Activated gamma-delta T cell (primary cell): Measurements from ENCODE around the gene ZNF366.

Source experiments
- DNase-seq: peaks from one replicate; lab custom pipeline; 2025; lab: John Stamatoyannopoulos, UW

The ZNF366 gene

DNA sequence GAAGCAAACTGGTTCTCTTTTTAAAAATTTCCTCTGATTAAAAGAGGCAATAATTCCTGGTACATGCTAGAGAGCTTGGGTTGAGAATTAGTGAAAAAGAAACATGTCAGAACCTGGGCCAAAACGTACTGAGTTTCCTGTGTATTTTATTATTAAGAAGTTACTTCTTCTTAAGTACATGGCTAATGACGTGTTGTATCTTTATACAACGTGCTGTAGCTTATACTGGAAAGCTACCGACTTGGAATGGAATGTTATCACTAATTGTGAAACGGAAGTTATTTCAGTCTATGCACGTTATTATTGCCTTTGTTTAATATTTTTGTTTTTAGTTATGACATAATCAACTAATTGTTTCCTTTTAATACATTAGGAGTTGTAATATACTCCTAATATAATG, 43.1 kb downstream of the ZNF366 start:
- no peak for DNase-seq

DNA sequence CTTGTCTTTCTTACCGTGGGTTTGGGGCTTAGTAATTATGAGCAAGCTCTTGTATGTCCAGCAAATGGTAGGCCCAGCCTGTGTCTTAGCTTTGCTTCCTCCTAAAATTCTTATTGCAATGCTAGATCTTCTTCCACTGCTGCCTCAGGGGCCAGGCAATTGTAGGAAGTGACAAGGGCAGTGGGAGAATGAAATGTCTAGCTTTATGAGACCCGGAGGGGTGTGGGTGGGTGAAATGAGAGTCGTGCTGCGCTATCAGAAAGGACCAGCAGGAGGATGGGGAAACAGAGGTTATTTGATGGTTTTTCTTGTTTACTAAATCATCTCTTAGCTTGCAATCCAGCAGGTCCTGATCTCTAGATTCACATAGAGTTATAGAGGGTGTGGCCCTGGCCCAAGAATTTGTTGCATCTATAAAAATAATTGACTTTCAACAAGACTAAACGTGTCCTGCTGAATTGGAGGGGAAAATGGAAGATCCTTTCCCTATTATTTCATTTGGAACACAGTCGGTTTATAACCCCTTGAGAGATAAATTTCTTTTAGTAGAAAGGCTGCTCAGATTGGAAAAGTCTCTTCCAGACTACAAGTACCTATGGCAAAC, 43.7 kb downstream of the ZNF366 start:
- DNase-seq = no peak

GRCh38 chr5:72460413-72460812, 46.8 kb downstream of the ZNF366 start:
- DNase-seq = no peak

DNA sequence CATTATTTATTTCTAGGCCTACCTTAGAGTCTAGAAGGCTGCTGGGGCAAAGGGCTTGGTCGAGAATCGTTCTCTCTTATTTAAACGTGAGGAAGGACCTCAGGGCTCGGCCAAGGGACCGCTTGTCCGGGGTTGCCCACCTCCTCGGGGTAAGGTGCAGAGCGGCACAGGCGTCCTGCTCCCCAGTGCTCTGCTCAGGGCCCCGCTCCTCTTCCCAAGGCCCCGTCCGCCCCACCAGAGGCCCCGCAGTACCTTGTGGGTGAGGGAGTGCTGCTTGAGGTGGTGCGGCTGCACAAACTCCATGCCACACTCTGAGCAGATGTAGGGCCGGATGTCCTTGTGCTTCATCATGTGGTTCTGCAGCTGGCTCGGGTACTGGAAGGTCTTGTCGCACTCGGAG, 47.3 kb downstream of the ZNF366 start:
- DNase-seq = no peak

DNA sequence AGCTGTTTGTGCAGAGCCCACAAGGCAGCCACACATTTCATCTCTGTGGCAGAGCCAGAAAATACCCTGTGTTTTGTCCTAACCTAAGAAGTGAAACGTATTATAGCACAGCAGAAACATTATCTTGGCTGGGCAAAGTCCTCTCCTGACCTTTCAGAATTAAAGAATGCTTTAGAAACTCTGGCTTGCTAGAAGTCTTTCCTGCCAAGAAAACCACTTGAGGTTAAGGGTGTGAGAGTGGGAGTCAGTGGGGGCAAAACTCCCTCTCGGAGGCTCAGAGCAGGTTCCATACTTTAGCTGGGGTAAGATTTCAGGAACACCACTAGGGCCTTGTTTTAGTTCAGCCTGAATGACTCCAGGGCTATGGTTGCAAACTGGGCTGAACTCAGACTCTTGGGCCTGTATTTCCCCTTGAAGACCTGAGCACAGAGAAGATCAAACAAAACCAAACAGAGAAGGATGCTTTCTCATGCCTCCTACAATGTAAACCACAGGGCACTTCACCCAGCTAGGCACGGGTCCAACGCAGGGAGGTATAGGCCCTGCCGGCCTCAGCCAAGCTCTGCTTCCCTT, 48.0 kb downstream of the ZNF366 start:
- DNase-seq = no peak

- DNase-seq = no peak
These were observed 48.8 kb downstream of the ZNF366 start for GRCh38 chr5:72458407-72458806.

DNA sequence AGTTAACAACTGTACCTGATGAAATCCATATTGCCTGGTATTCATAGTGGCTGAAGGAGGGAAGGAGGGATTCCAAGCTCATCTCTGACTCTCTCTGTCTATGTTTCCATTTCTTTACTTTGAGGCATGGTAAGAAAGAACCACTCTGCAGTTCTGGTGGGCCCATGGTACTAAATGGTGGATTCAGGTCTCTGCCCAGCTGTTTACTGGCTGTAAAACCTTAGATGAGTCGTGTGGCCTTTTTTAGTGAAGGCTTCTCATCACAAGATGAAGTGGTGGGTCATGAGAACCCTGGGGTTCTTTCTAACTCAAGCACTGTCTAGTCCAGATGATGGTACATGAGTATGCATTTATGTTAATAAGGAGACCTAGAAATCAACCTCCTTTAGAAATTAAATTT, 49.7 kb downstream of the ZNF366 start:
- no peak for DNase-seq

- no peak for DNase-seq
These were observed 50.7 kb downstream of the ZNF366 start for GRCh38 chr5:72456391-72457074.

- DNase-seq = no peak
These were observed 51.7 kb downstream of the ZNF366 start for GRCh38 chr5:72455476-72455875.

DNA sequence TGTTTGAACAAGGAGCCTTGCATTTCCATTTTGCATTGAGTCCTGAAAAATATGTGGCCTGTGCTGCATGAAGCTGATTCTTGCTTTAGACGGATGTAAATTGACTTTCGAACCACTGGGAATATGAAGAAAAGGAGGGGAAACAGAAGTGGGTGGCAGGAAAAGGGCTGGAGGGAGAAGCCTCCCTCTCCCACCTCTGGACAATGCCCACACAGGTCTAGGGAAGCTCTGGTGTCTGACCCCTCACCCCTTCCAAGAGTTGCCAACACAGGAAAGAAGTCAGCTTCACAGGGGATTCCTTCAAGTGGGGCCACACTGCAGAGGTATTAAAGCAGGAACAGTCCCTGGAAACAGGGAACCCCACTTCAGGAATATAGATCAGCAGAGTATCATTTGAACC, 52.2 kb downstream of the ZNF366 start:
- no peak for DNase-seq

- DNase-seq = no peak
These were observed 53.9 kb downstream of the ZNF366 start for GRCh38 chr5:72453246-72453775.

- DNase-seq = no peak
These were observed 54.5 kb downstream of the ZNF366 start for GRCh38 chr5:72452515-72453245.

DNA sequence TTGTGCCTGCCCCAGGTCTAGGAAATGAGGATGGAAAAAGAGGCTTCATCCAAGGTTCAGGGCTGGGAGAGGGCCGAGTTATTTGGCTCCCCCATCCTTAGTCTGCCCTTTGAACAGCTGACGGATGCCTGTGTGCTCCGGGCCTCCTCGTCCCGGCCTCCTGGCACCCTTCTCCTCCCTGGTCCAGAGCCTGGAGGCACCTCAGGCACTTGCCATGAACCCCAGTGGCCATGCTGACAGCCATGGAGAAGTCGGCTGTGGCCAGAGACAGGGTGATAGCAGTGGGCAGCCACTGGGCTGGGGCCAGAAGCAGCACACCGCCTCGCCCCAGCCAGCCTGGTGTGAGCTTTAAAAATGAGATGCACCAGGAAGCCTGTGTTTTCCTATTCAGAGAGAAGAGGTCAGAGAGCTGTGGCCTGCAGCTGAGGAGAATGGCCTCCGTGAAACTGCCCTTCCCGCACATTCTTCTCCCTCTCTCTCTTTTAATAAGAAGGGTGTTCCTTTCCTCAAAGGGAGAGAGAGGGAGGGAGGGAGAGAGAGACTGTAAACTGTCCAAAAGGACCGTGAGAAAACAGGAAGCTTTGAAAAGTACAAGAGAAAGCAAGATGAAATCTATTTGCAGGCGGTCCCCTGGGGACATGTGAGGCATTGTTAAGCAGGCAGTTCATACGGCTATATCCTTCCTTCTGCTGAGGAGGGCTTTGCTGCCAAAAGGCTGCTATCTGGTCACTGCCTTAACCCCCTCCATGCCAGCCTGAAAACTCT, 55.3 kb downstream of the ZNF366 start:
- no peak for DNase-seq

GRCh38 chr5:72448368-72448767, 58.8 kb downstream of the ZNF366 start:
- no peak for DNase-seq

DNA sequence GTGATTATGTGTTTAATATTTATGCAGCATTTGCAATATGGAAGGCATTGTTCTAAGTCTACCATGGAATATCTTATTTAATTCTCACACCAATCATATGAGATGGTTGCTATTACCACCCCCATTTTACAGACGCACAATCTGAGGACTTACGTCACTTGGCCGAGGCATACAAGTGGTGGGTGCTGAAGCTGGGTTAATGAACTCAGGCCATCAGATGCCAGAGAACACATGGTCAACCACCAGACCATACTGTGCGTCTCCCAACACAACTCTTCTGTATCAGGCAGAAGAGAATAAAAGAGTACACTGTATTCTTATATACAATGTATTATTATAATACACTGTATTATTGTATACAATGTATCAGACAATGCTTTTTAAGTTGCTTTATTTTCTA, 59.5 kb downstream of the ZNF366 start:
- DNase-seq = no peak

DNA sequence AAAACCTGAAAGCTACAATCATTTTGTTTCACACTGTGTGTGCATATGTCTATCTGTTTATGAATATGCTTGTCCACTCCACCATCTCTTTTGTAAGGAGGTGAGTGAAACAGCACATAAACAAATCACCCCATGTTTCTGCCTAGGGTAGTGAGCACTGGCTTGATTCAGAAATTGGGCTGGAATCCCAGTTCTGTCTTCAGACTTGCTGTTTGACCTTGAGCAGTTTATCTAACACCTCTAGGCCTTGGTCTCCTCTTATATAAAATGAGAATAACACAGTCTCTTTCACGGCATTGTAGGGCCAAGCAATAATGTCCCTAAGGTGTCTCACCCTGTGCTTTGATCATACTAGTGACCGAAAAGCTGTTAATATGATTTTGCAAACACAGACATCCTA, 61.2 kb downstream of the ZNF366 start:
- DNase-seq = no peak

- DNase-seq = no peak
These were observed 63.3 kb downstream of the ZNF366 start for GRCh38 chr5:72443883-72444282.

DNA sequence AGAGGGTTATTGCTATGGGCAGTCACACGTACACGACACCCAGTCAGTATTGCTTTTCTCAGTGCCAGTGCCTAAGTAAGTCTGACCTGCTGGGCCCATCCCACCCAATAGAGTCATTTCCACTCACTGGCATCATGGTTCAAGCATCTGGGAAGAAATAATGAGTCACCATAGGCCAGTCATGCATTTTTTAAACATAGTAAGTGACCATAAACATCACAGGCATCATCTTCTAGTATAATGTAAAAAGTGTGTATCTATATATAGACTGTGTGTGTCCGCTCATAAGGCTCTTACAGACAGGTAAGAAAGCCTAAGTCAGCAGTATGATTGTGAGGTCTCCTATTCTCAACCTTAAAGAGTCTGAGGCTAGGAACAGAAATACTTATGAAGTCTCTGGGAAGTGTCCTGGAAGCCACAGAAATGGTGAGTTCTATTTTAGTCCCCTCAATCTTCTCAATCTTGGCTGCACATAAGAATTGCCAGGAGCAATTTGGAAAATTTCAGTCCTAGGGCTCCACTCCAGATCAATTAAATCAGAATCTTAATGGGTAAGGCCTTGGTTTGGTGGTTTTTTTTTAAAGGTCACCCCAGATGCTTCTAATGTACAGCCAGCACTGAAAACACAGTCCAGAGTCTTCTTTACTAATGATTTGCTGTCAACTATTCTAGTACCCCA, 65.2 kb downstream of the ZNF366 start:
- no peak for DNase-seq

- no peak for DNase-seq
These were observed 66.0 kb downstream of the ZNF366 start for GRCh38 chr5:72441094-72441723.

DNA sequence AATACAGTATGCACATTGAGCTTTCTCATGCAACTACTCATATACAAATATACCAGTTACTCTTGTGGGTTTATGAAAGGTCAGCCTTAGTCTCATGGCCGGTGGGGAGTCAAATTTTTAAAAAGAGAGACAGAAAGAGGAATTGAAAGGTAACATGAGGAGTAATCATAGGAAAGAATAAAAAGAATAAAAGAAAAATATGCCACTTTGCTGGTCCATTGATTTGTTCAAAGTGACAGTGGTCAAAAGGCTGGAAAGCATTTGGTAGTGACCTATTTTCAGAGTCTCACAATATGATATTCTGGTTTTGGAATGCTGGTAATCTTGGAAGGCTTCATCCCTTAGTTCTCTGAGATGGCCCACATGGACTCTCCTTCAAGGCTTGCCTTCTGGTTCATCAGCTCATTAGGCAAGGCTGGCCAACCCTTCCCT, 67.0 kb downstream of the ZNF366 start:
- DNase-seq = no peak

GRCh38 chr5:72439192-72439591, 68.0 kb downstream of the ZNF366 start:
- DNase-seq = no peak
